Measurements from ENCODE around the gene FAHD1.

- TF ChIP-seq EZH2phosphoT487 (IDR thresholded peaks at IDR 0.05; ENCODE audit: insufficient read depth, low read depth) (no peak), EZH2 (IDR thresholded peaks at IDR 0.05; ENCODE audit: insufficient read depth, poor library complexity, severe bottlenecking) (no peak)
Measured at GRCh38 chr16:1870365-1871082, 43.5 kb downstream of the FAHD1 start.

Data from GM23248 (cell line).